Calu3 (cell line): ENCODE results near the gene ZBTB44. TPM values are rescaled to one million over a fixed set of nuclear protein-coding genes. Genes with fewer than 3 reads are reported as not detected.
"Not testable (repeated sequence)": the region's sequence is repeated elsewhere in the genome, so short reads cannot be mapped to it uniquely, and the experiment has no call there.

ENCODE experiments used
- BruUV-seq: library from RNA; stranded (reverse); fragments of 400-500 nt; replicated peaks from 2 replicates; lab custom pipeline; 2021; lab: Mats Ljungman, UMichigan
- CTCF ChIA-PET: fragments of 300-600 bp; sonication (Branson Sonifier 250); formaldehyde crosslinking; loops from one replicate; lab custom pipeline; 2022; ENCODE audit warnings: antibody characterized with exemption; lab: Charles Lee
- DNase-seq: peaks from one replicate; pipeline ENCODE4 v3.0.0; 2022
- H3K27ac Mint-ChIP-seq: one replicate; pipeline ENCODE4 v1.8.0; 2022; ENCODE audit warnings: mixed read lengths; ENCODE audit not compliant: unreplicated experiment
- H3K27me3 Mint-ChIP-seq: one replicate; pipeline ENCODE4 v1.8.0; 2022; ENCODE audit warnings: mixed read lengths; ENCODE audit not compliant: unreplicated experiment
- H3K36me3 Mint-ChIP-seq: one replicate; pipeline ENCODE4 v1.8.0; 2022; ENCODE audit warnings: mild to moderate bottlenecking, moderate library complexity, mixed read lengths; ENCODE audit not compliant: insufficient read depth, unreplicated experiment
- H3K4me1 Mint-ChIP-seq: one replicate; pipeline ENCODE4 v1.8.0; 2022; ENCODE audit warnings: mild to moderate bottlenecking, low read depth, mixed read lengths; ENCODE audit not compliant: unreplicated experiment
- H3K4me3 Mint-ChIP-seq: one replicate; pipeline ENCODE4 v1.8.0; 2022; ENCODE audit warnings: mild to moderate bottlenecking, low read depth, moderate library complexity, mixed read lengths; ENCODE audit not compliant: unreplicated experiment
- H3K9me3 Mint-ChIP-seq: one replicate; pipeline ENCODE4 v1.8.0; 2022; ENCODE audit warnings: low read depth, mixed read lengths; ENCODE audit not compliant: unreplicated experiment
- intact Hi-C: fragments of 100-400 bp; cut with micrococcal nuclease; formaldehyde crosslinking; loops from one replicate; pipeline ENCODE4 v1.10.0; 2022; ENCODE audit not compliant: unreplicated experiment
- total RNA-seq: library from RNA; stranded (reverse); gene quantifications from 2 replicates; pipeline ENCODE4 v1.2.3, GENCODE V29; 2022
- TF ChIP-seq, protein P1 (sequence below): fragments of 200-600 bp; IDR thresholded peaks from one replicate; pipeline ENCODE4 v1.8.0; 2022; ENCODE audit warnings: antibody characterized with exemption; ENCODE audit not compliant: unreplicated experiment

Gene ZBTB44
- total RNA-seq, 1 experiment from 2014 or later: 29.7 TPM

DNA sequence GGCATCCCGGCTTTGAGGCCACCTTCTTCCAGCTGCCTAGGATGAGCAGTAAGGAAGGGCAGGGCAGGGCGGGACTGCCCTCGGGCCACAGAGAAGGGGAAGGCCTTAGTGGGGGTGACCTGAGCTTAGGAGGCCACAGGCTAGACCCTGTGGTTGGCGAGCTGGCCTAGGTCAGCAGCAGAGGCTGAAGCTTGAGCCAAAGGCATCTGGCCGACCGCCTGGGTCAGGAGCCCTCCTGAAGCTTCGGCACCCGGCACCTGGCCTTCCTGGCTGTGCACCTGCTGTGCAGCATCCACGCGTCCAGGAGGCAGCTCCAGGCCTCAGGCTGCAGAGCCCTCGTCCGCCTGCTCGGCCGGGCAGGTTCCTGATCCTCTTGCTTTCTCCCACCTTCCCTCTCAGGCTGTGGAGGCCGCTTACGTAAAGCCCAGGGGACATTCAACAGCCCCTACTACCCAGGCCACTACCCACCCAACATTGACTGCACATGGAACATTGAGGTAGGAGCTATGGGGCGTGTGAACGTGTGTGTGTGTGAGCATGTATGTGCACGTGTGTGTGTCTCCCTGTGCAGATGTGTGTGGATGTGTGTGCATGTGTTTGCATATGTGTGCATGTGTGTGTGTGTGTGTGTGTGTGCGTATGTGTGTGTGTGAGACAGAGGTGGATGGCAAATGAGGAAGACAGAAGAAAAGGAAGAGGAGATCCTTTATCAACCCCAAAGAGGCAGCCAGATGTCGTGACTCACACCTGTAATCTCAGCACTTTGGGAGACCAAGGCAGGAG lies 120.3 kb downstream of the ZBTB44 start:
- BruUV-seq: no TSS peak

DNA sequence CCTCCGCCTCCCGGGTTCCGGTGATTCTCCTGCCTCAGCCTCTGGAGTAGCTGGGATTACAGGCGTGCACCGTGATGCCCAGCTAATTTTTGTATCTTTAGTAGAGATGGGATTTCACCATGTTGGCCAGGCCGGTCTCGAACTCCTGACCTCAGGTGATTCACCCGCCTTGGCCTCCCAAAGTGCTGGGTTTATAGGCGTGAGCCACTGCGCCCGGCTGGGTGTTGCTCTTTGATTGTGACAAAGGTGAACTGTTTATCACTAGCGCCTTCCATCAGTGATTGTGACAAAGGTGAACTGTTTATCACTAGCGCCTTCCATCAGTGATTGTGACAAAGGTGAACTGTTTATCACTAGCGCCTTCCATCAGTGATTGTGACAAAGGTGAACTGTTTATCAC lies 121.2 kb downstream of the ZBTB44 start:
- H3K9me3 Mint-ChIP-seq, DNase-seq, H3K27ac Mint-ChIP-seq, intact Hi-C loops, H3K27me3 Mint-ChIP-seq, CTCF ChIA-PET, H3K4me3 Mint-ChIP-seq, BruUV-seq, H3K4me1 Mint-ChIP-seq: not testable (repeated sequence)
- peaks cover 31% of the 10 kb centered on the region for H3K36me3 Mint-ChIP-seq

More for the DNA sequence above, 120.3 kb downstream of the ZBTB44 start:
- intact Hi-C loops: no loop called here
- CTCF ChIA-PET: no interaction called here
- Mint-ChIP-seq H3K36me3 (peaks cover 23% of the 10 kb centered on the region), H3K27ac (no peak overlapping the region), H3K4me3 (no peak overlapping the region), H3K9me3 (no peaks in the 10 kb centered on the region), H3K27me3 (no peaks in the 10 kb centered on the region), H3K4me1 (no peaks in the 10 kb centered on the region)
- TF ChIP-seq, protein P1, sequence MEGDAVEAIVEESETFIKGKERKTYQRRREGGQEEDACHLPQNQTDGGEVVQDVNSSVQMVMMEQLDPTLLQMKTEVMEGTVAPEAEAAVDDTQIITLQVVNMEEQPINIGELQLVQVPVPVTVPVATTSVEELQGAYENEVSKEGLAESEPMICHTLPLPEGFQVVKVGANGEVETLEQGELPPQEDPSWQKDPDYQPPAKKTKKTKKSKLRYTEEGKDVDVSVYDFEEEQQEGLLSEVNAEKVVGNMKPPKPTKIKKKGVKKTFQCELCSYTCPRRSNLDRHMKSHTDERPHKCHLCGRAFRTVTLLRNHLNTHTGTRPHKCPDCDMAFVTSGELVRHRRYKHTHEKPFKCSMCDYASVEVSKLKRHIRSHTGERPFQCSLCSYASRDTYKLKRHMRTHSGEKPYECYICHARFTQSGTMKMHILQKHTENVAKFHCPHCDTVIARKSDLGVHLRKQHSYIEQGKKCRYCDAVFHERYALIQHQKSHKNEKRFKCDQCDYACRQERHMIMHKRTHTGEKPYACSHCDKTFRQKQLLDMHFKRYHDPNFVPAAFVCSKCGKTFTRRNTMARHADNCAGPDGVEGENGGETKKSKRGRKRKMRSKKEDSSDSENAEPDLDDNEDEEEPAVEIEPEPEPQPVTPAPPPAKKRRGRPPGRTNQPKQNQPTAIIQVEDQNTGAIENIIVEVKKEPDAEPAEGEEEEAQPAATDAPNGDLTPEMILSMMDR: no peak
- no peak for DNase-seq

DNA sequence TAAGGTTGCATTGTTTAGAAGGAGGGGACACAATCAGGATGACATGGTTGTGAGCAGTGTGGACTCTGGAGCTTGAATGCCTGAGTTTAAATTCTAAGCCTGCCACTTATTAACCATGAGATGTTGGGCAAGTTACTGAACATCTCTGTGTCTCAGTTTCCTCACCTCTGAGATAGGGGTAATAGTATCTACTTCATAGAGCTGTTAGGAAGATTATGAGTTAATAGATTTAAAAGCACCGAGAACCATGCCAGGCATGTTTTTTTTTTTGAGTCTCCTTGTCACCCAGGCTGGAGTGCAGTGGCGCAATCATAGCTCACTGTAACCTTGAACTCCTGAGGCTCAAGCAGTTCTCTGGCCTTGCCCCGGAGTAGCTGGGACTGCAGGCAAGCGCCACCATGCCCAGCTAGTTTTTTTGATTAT lies 121.9 kb downstream of the ZBTB44 start:
- no TSS peak for BruUV-seq
- H3K27me3 Mint-ChIP-seq: no peaks in the 10 kb centered on the region
- H3K4me1 Mint-ChIP-seq: no peaks in the 10 kb centered on the region
- H3K9me3 Mint-ChIP-seq: no peaks in the 10 kb centered on the region
- intact Hi-C loops: no loop called here
- peaks cover 31% of the 10 kb centered on the region for H3K36me3 Mint-ChIP-seq
- H3K4me3 Mint-ChIP-seq: no peak overlapping the region
- CTCF ChIA-PET: interaction anchor here (0.9 kb wide), 1 partner anchor 20 kb away, joined by 3 read pairs; no protein-coding TSS in a partner anchor
- DNase-seq: no peak
- no peak overlapping the region for H3K27ac Mint-ChIP-seq
- TF ChIP-seq, protein P1: no peak

DNA sequence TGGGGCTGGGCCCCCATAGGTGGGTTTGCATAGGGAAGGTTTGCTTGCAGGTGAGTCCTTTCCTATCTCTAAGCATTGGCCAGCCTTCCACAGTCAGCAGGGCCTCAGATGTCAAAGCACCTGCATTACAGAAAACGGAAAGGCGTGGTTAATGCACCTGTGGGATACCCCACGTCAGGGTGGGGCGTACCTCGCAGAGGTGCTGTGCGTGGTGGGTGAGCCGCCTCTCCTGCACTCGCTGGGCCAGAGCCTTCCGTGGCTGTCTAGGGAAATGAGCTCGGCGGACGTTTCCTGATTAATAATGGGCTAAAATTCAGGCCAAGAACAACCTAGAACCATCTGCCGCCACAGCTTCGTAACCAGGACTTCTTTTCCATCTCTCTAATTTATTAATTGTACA lies 122.8 kb downstream of the ZBTB44 start:
- Mint-ChIP-seq H3K9me3 (no peaks in the 10 kb centered on the region), H3K27ac (no peak overlapping the region), H3K4me1 (no peaks in the 10 kb centered on the region), H3K27me3 (no peaks in the 10 kb centered on the region), H3K4me3 (no peak overlapping the region), H3K36me3 (peaks cover 29% of the 10 kb centered on the region)
- intact Hi-C loops: no loop called here
- DNase-seq: no peak
- TF ChIP-seq, protein P1: no peak
- CTCF ChIA-PET: interaction anchor here (0.9 kb wide), 1 partner anchor 21 kb away, joined by 3 read pairs; no protein-coding TSS in a partner anchor
- BruUV-seq: no TSS peak
